Type B pancreatic cell (in vitro differentiated cells): ENCODE data around the gene RPS6KA5. TPM values are rescaled to one million over a fixed set of nuclear protein-coding genes. Genes with fewer than 3 reads are reported as not detected.
"Not testable (repeated sequence)": the region's sequence is repeated elsewhere in the genome, so short reads cannot be mapped to it uniquely, and the experiment has no call there.

Source experiments
- DNase-seq: peaks from one replicate; pipeline ENCODE4 v3.0.0; 2021; ENCODE audit warnings: mixed read lengths; ENCODE audit not compliant: unreplicated experiment; ENCODE audit errors: extremely low spot score
- H3K27ac Mint-ChIP-seq: 2 replicates; pipeline ENCODE4 v1.8.0; 2021; ENCODE audit warnings: mild to moderate bottlenecking, mixed read lengths
- H3K27me3 Mint-ChIP-seq: 2 replicates; pipeline ENCODE4 v1.8.0; 2021; ENCODE audit warnings: mixed read lengths
- H3K36me3 Mint-ChIP-seq: 2 replicates; pipeline ENCODE4 v1.8.0; 2021; ENCODE audit warnings: mixed read lengths
- H3K4me1 Mint-ChIP-seq: one replicate; pipeline ENCODE4 v1.8.0; 2021; ENCODE audit warnings: mixed read lengths; ENCODE audit not compliant: unreplicated experiment
- H3K4me3 Mint-ChIP-seq: 2 replicates; pipeline ENCODE4 v1.8.0; 2021; ENCODE audit warnings: mild to moderate bottlenecking, mixed read lengths
- H3K9me3 Mint-ChIP-seq: 2 replicates; pipeline ENCODE4 v1.8.0; 2021; ENCODE audit warnings: mixed read lengths
- total RNA-seq: library from RNA; stranded (reverse); gene quantifications from 2 replicates; pipeline ENCODE4 v1.2.1, GENCODE V29; 2021; ENCODE audit warnings: low replicate concordance
- TF ChIP-seq, protein P1 (sequence below): fragments of 200-600 bp; sonication (generic); conservative IDR thresholded peaks from 2 replicates; pipeline ENCODE4 v1.5.0; 2021; ENCODE audit warnings: antibody characterized with exemption, mild to moderate bottlenecking

The RPS6KA5 gene
- total RNA-seq, 1 donor from 2014 or later, result 7.4 TPM

DNA sequence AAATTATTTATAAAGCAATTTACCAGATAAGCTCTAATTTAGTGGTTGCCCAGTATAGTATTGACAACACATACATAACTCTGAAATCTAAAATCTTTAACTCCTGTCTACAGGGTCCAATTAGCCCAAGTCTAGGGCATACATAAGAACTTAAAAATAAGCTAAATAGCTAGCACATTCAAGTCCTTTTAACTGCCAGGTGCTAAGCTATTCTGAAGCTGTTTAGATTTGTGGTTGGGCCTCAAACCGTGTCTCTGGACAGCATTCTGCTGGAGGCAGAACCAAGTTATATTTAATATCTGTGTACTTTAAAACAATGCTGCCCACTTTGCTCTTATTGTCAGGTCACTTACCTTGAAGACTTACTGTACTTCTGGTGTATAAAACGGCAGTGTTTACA is 19.0 kb downstream of the RPS6KA5 start:
- Mint-ChIP-seq H3K36me3 (peaks cover 10% of the 10 kb centered on the region), H3K27me3 (peaks cover 5% of the 10 kb centered on the region), H3K4me3 (no peak overlapping the region), H3K9me3 (no peaks in the 10 kb centered on the region), H3K4me1 (peaks cover 5% of the 10 kb centered on the region), H3K27ac (no peak overlapping the region)
- TF ChIP-seq, protein P1, sequence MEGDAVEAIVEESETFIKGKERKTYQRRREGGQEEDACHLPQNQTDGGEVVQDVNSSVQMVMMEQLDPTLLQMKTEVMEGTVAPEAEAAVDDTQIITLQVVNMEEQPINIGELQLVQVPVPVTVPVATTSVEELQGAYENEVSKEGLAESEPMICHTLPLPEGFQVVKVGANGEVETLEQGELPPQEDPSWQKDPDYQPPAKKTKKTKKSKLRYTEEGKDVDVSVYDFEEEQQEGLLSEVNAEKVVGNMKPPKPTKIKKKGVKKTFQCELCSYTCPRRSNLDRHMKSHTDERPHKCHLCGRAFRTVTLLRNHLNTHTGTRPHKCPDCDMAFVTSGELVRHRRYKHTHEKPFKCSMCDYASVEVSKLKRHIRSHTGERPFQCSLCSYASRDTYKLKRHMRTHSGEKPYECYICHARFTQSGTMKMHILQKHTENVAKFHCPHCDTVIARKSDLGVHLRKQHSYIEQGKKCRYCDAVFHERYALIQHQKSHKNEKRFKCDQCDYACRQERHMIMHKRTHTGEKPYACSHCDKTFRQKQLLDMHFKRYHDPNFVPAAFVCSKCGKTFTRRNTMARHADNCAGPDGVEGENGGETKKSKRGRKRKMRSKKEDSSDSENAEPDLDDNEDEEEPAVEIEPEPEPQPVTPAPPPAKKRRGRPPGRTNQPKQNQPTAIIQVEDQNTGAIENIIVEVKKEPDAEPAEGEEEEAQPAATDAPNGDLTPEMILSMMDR, result no peak
- DNase-seq, result no peak

DNA sequence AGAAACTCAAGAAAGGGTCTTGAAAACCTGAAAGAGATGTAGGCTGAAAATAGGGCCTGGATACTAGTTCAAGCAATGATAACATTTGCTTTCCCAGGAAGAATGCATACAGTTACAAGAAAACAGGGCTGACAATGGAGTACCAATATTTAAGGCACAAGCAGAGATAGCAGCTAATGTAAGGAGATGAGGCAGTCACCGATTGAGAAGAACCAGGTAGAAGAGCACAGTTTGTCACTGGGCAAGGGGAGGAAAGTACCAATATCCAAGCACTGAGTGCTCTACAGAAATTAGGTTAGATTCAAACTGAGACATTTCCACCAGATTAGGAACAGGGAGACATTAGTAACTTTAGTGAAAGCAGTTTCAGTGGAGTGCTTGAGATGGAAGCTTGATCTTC is 19.9 kb downstream of the RPS6KA5 start:
- H3K36me3 Mint-ChIP-seq, result peaks cover 5% of the 10 kb centered on the region
- H3K4me3 Mint-ChIP-seq, result no peak overlapping the region
- TF ChIP-seq, protein P1, result no peak
- no peaks in the 10 kb centered on the region for H3K9me3 Mint-ChIP-seq
- H3K27me3 Mint-ChIP-seq, result peaks cover under 1% of the 10 kb centered on the region
- H3K27ac Mint-ChIP-seq, result no peak overlapping the region
- peaks cover 5% of the 10 kb centered on the region for H3K4me1 Mint-ChIP-seq
- DNase-seq, result no peak

DNA sequence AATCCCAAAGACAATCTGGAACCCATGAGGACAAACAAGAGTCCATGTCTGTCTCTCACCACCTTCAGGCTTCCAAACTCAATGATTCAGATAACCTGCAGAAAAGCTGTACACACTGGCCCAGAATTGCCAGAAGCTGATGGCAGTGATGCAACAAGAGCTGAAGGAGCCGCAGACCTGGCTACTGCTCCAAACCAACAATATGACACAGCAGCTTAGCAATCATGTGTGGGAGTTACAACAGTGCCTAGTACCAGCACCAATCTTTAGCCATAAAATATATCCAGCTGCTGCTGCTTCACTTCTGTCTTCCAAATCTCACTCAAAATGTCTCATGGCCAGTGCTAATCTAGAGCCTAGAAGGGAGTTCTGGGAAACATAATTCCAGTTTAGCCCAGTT is 22.0 kb downstream of the RPS6KA5 start:
- H3K36me3 Mint-ChIP-seq, result peaks cover 3% of the 10 kb centered on the region
- H3K27ac Mint-ChIP-seq, result no peak overlapping the region
- TF ChIP-seq, protein P1, result no peak
- H3K27me3 Mint-ChIP-seq, result no peaks in the 10 kb centered on the region
- peaks cover 4% of the 10 kb centered on the region for H3K4me1 Mint-ChIP-seq
- no peak overlapping the region for H3K4me3 Mint-ChIP-seq
- H3K9me3 Mint-ChIP-seq, result no peaks in the 10 kb centered on the region
- no peak for DNase-seq

DNA sequence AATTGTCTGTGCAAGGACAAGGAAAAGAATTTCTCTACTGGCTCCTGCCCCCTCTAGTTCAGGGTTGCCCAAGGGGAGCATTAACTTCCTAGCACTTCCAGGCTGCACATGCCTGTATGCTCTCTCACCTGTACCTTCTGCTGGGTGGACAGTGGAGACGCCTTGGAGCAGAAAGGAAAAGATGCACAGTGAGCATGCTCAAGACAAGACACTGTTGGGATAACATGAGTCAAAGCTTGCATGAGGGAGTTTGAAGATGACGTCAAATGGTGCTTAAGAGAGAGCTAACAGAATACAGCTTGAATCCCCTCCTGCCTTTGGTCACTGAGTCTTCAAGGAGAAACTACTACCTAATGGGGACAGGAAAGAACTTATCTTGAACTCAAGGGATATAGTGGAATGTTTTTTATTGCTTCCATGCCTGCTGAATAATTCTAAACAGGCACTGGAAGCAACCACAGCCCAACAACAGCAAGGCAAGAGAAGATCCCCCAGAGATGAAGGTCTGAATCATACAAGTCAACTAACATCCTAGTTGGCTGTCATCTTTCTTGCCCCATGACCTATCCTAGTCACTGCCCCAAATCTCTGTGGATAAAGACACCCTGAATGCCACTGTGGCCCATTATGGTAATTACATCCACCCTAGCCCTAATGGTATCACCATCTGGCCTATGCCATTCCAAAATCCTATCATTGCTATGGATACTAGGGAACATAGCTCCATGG is 23.5 kb downstream of the RPS6KA5 start:
- no peaks in the 10 kb centered on the region for H3K36me3 Mint-ChIP-seq
- DNase-seq, result no peak
- peaks cover 4% of the 10 kb centered on the region for H3K4me1 Mint-ChIP-seq
- no peaks in the 10 kb centered on the region for H3K27me3 Mint-ChIP-seq
- no peak overlapping the region for H3K4me3 Mint-ChIP-seq
- TF ChIP-seq, protein P1, result no peak
- H3K9me3 Mint-ChIP-seq, result no peaks in the 10 kb centered on the region
- H3K27ac Mint-ChIP-seq, result no peak overlapping the region

DNA sequence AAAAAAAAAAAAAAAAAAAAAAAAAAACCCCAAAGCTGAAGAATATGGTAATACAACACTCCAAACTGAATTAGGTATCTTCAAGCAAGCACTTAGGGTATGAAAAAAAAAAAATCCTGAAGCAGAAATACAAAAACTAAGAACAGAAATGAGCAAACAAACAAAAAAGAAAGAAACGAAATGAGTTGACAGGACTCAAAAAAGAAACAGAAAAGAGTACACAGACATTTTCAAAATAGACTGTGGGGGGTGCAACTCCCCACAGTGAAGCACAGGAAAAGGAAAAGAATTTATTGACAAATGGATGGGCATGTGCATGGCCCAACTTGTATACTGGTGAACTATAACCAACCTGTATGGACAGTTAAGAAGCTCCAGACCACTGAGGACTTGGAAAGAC is 24.6 kb downstream of the RPS6KA5 start:
- no peaks in the 10 kb centered on the region for H3K27me3 Mint-ChIP-seq
- H3K36me3 Mint-ChIP-seq, result no peaks in the 10 kb centered on the region
- H3K4me3 Mint-ChIP-seq, result no peak overlapping the region
- H3K4me1 Mint-ChIP-seq, result peaks cover 4% of the 10 kb centered on the region
- H3K27ac Mint-ChIP-seq, result no peak overlapping the region
- TF ChIP-seq, protein P1, result no peak
- DNase-seq, result no peak
- H3K9me3 Mint-ChIP-seq, result no peaks in the 10 kb centered on the region

DNA sequence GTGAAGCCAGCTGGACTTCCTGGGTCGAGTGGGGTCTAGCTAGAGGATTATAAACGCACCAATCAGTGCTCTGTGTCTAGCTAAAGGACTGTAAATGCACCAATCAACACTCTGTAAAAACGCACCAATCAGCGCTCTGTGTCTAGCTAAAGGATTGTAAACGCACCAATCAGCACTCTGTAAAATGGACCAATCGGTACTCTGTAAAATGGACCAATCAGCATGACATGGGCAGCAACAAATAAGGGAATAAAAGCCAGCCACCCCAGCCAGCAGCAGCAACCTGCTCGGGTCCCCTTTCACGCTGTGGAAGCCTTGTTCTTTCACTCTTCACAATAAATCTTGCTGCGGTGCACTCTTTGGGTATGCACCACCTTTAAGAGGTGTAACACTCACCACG is 26.1 kb downstream of the RPS6KA5 start:
- not testable (repeated sequence) for H3K36me3 Mint-ChIP-seq, H3K27me3 Mint-ChIP-seq, H3K27ac Mint-ChIP-seq, DNase-seq, H3K4me3 Mint-ChIP-seq, H3K9me3 Mint-ChIP-seq
- peaks cover 13% of the 10 kb centered on the region for H3K4me1 Mint-ChIP-seq
